Stimulated activated CD8-positive, alpha-beta memory T cell treated with anti-CD3 and anti-CD28 coated beads, Interleukin-15, amount 100 ng/mL, for 1 hour (primary cell): ENCODE results near the gene CD163L1.

Source experiments
- DNase-seq: peaks from one replicate; pipeline ENCODE4 v3.0.0-alpha.2; 2020; ENCODE audit warnings: low read depth

CD163L1 gene

GRCh38 chr12:7324176-7324575 lies 119.8 kb downstream of the CD163L1 start:
- no peak for DNase-seq

GRCh38 chr12:7322599-7322998 lies 121.4 kb downstream of the CD163L1 start:
- no peak for DNase-seq

- DNase-seq, result no peak
Observed at GRCh38 chr12:7321624-7322023, 122.3 kb downstream of the CD163L1 start.

GRCh38 chr12:7319930-7320329 lies 124.0 kb downstream of the CD163L1 start:
- DNase-seq, result no peak

- DNase-seq, result no peak
Observed at GRCh38 chr12:7310070-7310469, 133.9 kb downstream of the CD163L1 start.
